RKO (cell line): ENCODE results near the gene CMC2.

ENCODE experiments used
- DNase-seq: peaks from one replicate; pipeline ENCODE4 v3.0.0-alpha.2; 2016; ENCODE audit warnings: low spot score

The CMC2 gene

DNA sequence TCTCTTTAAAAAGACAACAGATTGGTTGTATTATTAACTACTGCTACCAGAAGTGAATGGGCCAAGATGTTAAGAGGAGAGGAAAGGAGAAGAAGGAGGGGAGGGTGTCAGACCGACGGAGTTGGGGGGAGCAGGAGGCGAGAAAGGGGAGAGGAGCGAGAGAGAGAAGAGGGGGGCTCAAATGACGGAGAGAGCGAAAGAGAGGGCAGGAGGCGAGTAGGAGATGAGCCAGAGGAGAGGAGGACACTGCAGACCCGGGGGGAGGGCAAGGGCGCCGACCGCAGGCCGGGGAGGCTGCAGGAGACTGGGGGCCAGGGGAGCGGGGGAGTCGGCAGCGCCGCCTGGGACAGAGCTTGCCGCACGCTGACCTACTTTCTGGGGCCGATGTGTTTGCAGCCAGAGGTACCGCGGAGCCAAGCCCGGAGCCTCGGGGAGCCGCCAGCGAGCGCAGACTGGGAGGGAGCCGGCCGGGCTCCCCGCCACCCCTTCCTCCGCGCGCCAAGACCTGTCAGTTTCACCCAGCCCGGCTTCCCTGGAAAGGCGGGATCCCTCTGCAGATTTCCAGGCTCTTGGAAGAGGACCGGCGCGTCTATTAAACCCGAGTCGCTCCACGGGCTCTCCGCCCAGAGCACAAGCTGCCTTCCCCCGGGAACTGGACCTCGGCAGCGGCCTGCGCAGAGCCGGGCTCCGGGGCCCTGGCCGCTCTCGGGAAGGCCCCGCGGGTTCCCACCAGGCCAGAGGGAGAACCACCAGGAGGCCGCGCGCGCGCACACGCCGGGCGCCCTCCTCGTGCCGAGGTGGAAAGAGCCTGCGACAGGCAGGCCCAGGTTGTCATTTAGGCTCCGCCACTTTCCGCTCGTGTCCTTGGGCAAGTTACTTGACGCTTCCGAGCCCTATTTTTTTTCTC is 74.6 kb downstream of the CMC2 start:
- DNase-seq, result peak; percentile 28

DNA sequence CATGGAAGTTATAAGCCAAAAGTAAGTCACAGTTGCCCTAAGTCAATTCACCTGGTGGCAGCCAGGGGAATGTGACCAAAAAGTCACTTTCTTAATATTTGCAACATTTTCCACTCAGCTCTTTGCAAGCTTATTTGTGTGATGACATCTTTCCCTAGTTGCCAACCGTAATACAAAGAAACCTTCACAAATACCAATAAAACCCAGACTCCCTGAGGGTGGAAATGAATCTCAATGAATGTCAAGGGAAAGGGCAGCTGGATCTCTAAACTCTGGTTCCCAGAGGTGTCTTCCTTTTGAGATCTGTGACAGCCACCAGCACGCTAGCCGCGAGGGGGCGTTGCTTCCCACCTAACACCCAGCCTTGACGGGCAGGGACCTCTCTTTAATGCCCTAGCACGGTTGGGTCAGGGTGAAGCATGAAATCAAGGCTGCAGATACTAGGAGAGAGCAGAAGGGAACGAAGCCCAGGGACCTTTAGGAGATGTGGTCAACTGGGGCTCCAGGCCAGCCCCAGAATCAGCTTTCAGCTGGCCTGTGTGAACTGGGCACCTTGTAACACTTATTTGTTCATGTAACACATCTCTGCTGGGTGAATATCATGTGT is 82.2 kb downstream of the CMC2 start:
- no peak for DNase-seq

DNA sequence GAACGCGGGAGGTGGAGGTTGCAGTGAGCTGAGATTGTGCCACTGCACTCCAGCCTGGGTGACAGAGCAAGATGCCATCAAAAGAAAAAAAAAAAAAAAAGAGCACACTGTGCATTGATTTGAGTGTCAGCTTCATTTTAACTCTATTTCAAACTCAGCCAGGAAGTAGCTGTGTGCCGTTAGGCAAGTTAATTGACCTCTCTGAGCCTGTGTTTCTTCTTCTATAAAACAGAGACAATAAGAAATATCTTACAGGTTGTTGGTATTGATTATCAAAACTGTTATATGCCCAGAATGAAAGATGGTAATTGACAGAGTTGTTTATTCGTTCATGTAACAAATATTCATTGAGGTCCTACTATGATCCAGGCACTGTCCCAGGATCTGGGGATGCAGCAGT is 83.3 kb downstream of the CMC2 start:
- DNase-seq, result no peak
